B cell (primary cell): ENCODE results near the gene THAP9. TPM values are rescaled to one million over a fixed set of nuclear protein-coding genes. Genes with fewer than 3 reads are reported as not detected.

Source experiments
- ATAC-seq: fragments of 200-7000 bp; cut with Tn5 transposase; one replicate; pipeline ENCODE4 v1.10.0; 2021; ENCODE audit warnings: low read depth, mild to moderate bottlenecking, moderate number of reproducible peaks, moderate library complexity
- CTCF ChIA-PET: fragments of 350-600 bp; sonication (Branson Sonifier 250); formaldehyde crosslinking; loops from one replicate; lab custom pipeline; 2021; ENCODE audit warnings: antibody characterized with exemption, inconsistent platforms; lab: Charles Lee
- POLR2A ChIA-PET: fragments of 350-600 bp; sonication (Branson Sonifier 250); formaldehyde crosslinking; loops from one replicate; lab custom pipeline; 2021; ENCODE audit warnings: antibody characterized with exemption; lab: Charles Lee
- DNase-seq: peaks from one replicate; pipeline ENCODE4 v3.0.0; 2013
- H2AFZ ChIP-seq: 2 replicates; pipeline ENCODE4 v1.6.1; 2012; ENCODE audit warnings: mild to moderate bottlenecking, low read depth, low read length; ENCODE audit not compliant: insufficient read depth, poor library complexity, severe bottlenecking
- H3K27ac ChIP-seq, 2 donors: 1 replicate in 1 of 2; 2 replicates in 1 of 2; pipeline ENCODE4 v1.5.1; 2012 to 2013; ENCODE audit warnings: low read length in 2 of 2, mild to moderate bottlenecking in 2 of 2, moderate library complexity in 1 of 2
- H3K27me3 ChIP-seq, 4 experiments: fragments of 200-600 bp in 1 of 4; sonication (generic) in 1 of 4; replicated peaks in 1 of 4; 1 replicate in 2 of 4; 2 replicates in 2 of 4; pipeline versions ENCODE4 v1.6.1 to v1.7.0; 2013 to 2016; ENCODE audit warnings: low read length in 3 of 4, mild to moderate bottlenecking in 2 of 4, mixed read lengths in 1 of 4, moderate library complexity in 1 of 4; ENCODE audit not compliant: insufficient read depth in 4 of 4, control insufficient read depth in 3 of 4; ENCODE audit errors: control extremely low read depth in 1 of 4
- H3K36me3 ChIP-seq, 2 experiments: replicated peaks in 1 of 2; 1 replicate in 1 of 2; 2 replicates in 1 of 2; pipeline versions ENCODE4 v1.6.1 to v1.7.1; 2013; ENCODE audit warnings: low read length in 1 of 2; ENCODE audit not compliant: insufficient read depth in 2 of 2, control insufficient read depth in 1 of 2; ENCODE audit errors: control extremely low read depth in 1 of 2, extremely low read depth in 1 of 2
- H3K4me1 ChIP-seq, 2 donors: fragments of 200-600 bp in 1 of 2; sonication (generic) in 1 of 2; 1 replicate in 1 of 2; 2 replicates in 1 of 2; pipeline versions ENCODE4 v1.5.1 to v1.6.1; 2013 to 2017; ENCODE audit warnings: low read length in 2 of 2; ENCODE audit not compliant: control insufficient read depth in 2 of 2, insufficient read depth in 2 of 2
- H3K4me2 ChIP-seq: replicated peaks from 2 replicates; pipeline ENCODE3; 2012; ENCODE audit warnings: mild to moderate bottlenecking, low read depth, low read length; ENCODE audit not compliant: poor library complexity, severe bottlenecking
- H3K4me3 ChIP-seq, 5 experiments: fragments of 200-600 bp in 1 of 5; sonication (generic) in 1 of 5; 1 replicate in 3 of 5; 2 replicates in 2 of 5; pipeline versions ENCODE4 v1.5.1 to v1.7.0; 2011 to 2016; ENCODE audit warnings: low read length in 4 of 5, mild to moderate bottlenecking in 4 of 5, low read depth in 2 of 5, control low read depth in 1 of 5, moderate library complexity in 1 of 5; ENCODE audit not compliant: insufficient read depth in 1 of 5; ENCODE audit errors: control extremely low read depth in 1 of 5, extremely low read depth in 1 of 5
- H3K79me2 ChIP-seq: fragments of 200-600 bp; sonication (generic); one replicate; pipeline ENCODE4 v1.6.0; 2016; ENCODE audit warnings: low read length; ENCODE audit not compliant: control insufficient read depth, insufficient read depth
- H3K9ac ChIP-seq: fragments of 200-600 bp; sonication (generic); 2 replicates; pipeline ENCODE4 v1.6.1; 2017; ENCODE audit warnings: mild to moderate bottlenecking, low read length, moderate library complexity
- H3K9me3 ChIP-seq, 3 donors: one replicate each; pipeline versions ENCODE4 v1.6.1 to v1.7.1; 2013; ENCODE audit warnings: low read length in 2 of 3; ENCODE audit not compliant: control insufficient read depth in 2 of 3, insufficient read depth in 1 of 3; ENCODE audit errors: control extremely low read depth in 1 of 3
- H4K20me1 ChIP-seq: 2 replicates; pipeline ENCODE4 v1.6.0; 2012; ENCODE audit warnings: mild to moderate bottlenecking, low read length; ENCODE audit not compliant: insufficient read depth, control insufficient read depth, poor library complexity, severe bottlenecking
- H3K27ac Mint-ChIP-seq: one replicate; pipeline ENCODE4 v1.8.0; 2021; ENCODE audit warnings: mixed read lengths
- H3K27me3 Mint-ChIP-seq: one replicate; pipeline ENCODE4 v1.8.0; 2021; ENCODE audit warnings: mixed read lengths
- H3K4me1 Mint-ChIP-seq: one replicate; pipeline ENCODE4 v1.8.0; 2021; ENCODE audit warnings: mixed read lengths
- H3K4me3 Mint-ChIP-seq: one replicate; pipeline ENCODE4 v1.8.0; 2021; ENCODE audit warnings: mixed read lengths
- H3K9me3 Mint-ChIP-seq: one replicate; pipeline ENCODE4 v1.8.0; 2022; ENCODE audit warnings: mixed read lengths; ENCODE audit not compliant: insufficient read depth
- CTCF ChIP-seq: fragments of 200-600 bp; IDR thresholded peaks from one replicate; pipeline ENCODE4 v1.8.0; 2022; ENCODE audit warnings: antibody characterized with exemption, mild to moderate bottlenecking
- EZH2 ChIP-seq: IDR thresholded peaks from 2 replicates; pipeline ENCODE4 v1.6.1; 2012; ENCODE audit warnings: borderline replicate concordance, low read depth, mild to moderate bottlenecking, moderate library complexity, low read length; ENCODE audit not compliant: insufficient read depth, poor library complexity, severe bottlenecking
- WGBS: methylation state at CpG from one replicate; pipeline ENCODE4 v1.1.5; 2013; ENCODE audit warnings: missing lambda C conversion rate; ENCODE audit not compliant: insufficient coverage; 5-methylcytosine and 5-hydroxymethylcytosine counted together
- intact Hi-C: fragments of 100-400 bp; cut with micrococcal nuclease; formaldehyde crosslinking; loops from one replicate; pipeline ENCODE4 v1.10.0; 2022
- polyA plus RNA-seq: library from polyadenylated mRNA; depleted of rRNA; stranded (reverse); fragments of >200 nt; gene quantifications from 2 replicates; pipeline ENCODE4 v1.2.3, GENCODE V29; 2012
- total RNA-seq, 2 donors: library from RNA; stranded (reverse); fragments of 120-200 nt in 1 of 2; gene quantifications; 1 replicate in 1 of 2; 2 replicates in 1 of 2; pipeline versions ENCODE4 v1.2.3 to v1.2.4, GENCODE V29; 2013 to 2022

Gene THAP9
- total and polyA plus RNA-seq, 2 donors (not counting 1 experiment from before 2014, with no cell fraction given): 2.0 to 6.8 TPM

DNA sequence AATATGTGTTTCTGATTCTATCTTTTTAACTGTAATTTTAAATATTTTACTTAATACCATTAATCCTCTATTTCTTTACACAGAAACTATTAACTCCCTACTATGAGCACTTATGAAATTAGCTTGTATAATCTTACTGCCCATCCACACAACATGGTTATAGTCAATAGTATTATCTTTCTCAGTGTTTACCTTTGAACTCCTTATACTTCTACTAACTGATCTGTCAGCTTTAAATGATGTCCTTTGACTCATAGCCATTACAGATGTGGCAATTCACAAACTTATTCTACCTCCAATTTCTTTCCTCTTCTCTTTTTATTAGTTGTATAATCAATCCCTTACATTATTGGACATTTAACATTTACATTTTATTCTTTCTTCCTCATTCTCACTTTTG lies 15.1 kb upstream of the THAP9 start:
- Histone ChIP-seq H4K20me1 (peaks cover 47% of the 10 kb centered on the region), H3K4me2 (no peak overlapping the region), H3K79me2 (peaks cover 97% of the 10 kb centered on the region), H3K27ac (no peak overlapping the region), H3K27me3 (no peaks in the 10 kb centered on the region), H3K4me1 (peaks cover 12 to 13% of the 10 kb centered on the region in 2 donors), H3K4me3 (no peak overlapping the region), H2AFZ (no peak overlapping the region), H3K9ac (no peak overlapping the region), H3K9me3 (no peaks in the 10 kb centered on the region), H3K36me3 (peaks cover 3 to 7% of the 10 kb centered on the region in 2 experiments)
- ChIA-PET POLR2A (no interaction called here), CTCF (interaction anchor here (1.0 kb wide), 1 partner anchor 15 kb away, joined by 4 read pairs; the partner anchor contains the start of gene THAP9)
- H3K9me3 Mint-ChIP-seq: no peaks in the 10 kb centered on the region
- no peak for DNase-seq
- H3K4me3 Mint-ChIP-seq: no peak overlapping the region
- H3K27me3 Mint-ChIP-seq: no peaks in the 10 kb centered on the region
- no peak overlapping the region for H3K27ac Mint-ChIP-seq
- H3K4me1 Mint-ChIP-seq: peaks cover 33% of the 10 kb centered on the region
- TF ChIP-seq CTCF (no peak), EZH2 (no peak)
- intact Hi-C loops: no loop called here
- no peak for ATAC-seq

GRCh38 chr4:82886147-82886942 lies 14.2 kb upstream of the THAP9 start:
- H3K4me2 ChIP-seq: no peak overlapping the region
- DNase-seq: no peak
- Mint-ChIP-seq H3K27ac (no peak overlapping the region), H3K4me1 (peaks cover 36% of the 10 kb centered on the region), H3K4me3 (no peak overlapping the region), H3K27me3 (no peaks in the 10 kb centered on the region), H3K9me3 (no peaks in the 10 kb centered on the region)
- H3K9ac ChIP-seq: no peak overlapping the region
- H3K4me1 ChIP-seq: peaks cover 12 to 13% of the 10 kb centered on the region in 2 donors
- peaks cover 90% of the 10 kb centered on the region for H3K79me2 ChIP-seq
- ChIA-PET CTCF (no interaction called here), POLR2A (no interaction called here)
- no peaks in the 10 kb centered on the region for H3K9me3 ChIP-seq
- H3K27me3 ChIP-seq: no peaks in the 10 kb centered on the region
- intact Hi-C loops: no loop called here
- peaks cover 3 to 4% of the 10 kb centered on the region in 2 experiments for H3K36me3 ChIP-seq
- H3K27ac ChIP-seq: no peak overlapping the region
- H2AFZ ChIP-seq: no peak overlapping the region
- no CpG with 5 or more reads among the region's 5 CpGs for WGBS
- H3K4me3 ChIP-seq: no peak overlapping the region
- H4K20me1 ChIP-seq: peaks cover 43% of the 10 kb centered on the region
- TF ChIP-seq EZH2 (no peak), CTCF (no peak)
- ATAC-seq: no peak
